ENCODE data around the gene DPCD. TPM values are rescaled to one million over a fixed set of nuclear protein-coding genes. Genes with fewer than 3 reads are reported as not detected.

The DPCD gene
- total and polyA plus RNA-seq, 2 experiments from 2014 or later: 22.5 to 38.1 TPM

GRCh38 chr10:101609481-101609880 is 21.4 kb downstream of the DPCD start (continued):
- TF ChIP-seq ZNF462 (CRISPR knock-in tag; IDR thresholded peaks at IDR 0.05): no peak
- TF ChIP-seq CREB1 (CRISPR knock-in tag; IDR thresholded peaks at IDR 0.05; ENCODE audit: low read depth): no peak

- Histone ChIP-seq H3K36me3 (ENCODE audit: insufficient read depth) (no peaks in the 10 kb centered on the region), H3K27ac (ENCODE audit: low read depth) (no peak overlapping the region), H3K27me3 (ENCODE audit: insufficient read depth) (no peaks in the 10 kb centered on the region), H3K9me2 (ENCODE audit: insufficient read depth) (no peaks in the 10 kb centered on the region), H2AFZ (no peak overlapping the region), H3K4me2 (no peak overlapping the region), H4K20me1 (replicated peaks; ENCODE audit: insufficient read depth) (no peaks in the 10 kb centered on the region), H3K4me3 (no peak overlapping the region), H3F3A (replicated peaks; ENCODE audit: low read depth) (no peaks in the 10 kb centered on the region), H3K79me2 (replicated peaks; ENCODE audit: insufficient read depth) (no peaks in the 10 kb centered on the region), H3K4me1 (ENCODE audit: insufficient read depth) (peaks cover 21% of the 10 kb centered on the region)
- Mint-ChIP-seq H3K9me3 (no peaks in the 10 kb centered on the region), H3K27ac (peak overlapping the region; percentile 72; the same call in 1 of the 2 replicates), H3K27me3 (ENCODE audit: insufficient read depth, low read depth, poor library complexity) (peaks cover 18% of the 10 kb centered on the region), H3K4me3 (no peak overlapping the region), H3K36me3 (ENCODE audit: low read depth) (peaks cover 21% of the 10 kb centered on the region; the same call in 2 of the 3 replicates), H3K4me1 (peaks cover 38% of the 10 kb centered on the region)
- TF ChIP-seq EZH2 (IDR thresholded peaks at IDR 0.05; ENCODE audit: low read depth, unreplicated experiment) (no peak), CREB1 (CRISPR knock-in tag; IDR thresholded peaks at IDR 0.05; ENCODE audit: low read depth) (no peak)
- TF ChIP-seq, protein P1, sequence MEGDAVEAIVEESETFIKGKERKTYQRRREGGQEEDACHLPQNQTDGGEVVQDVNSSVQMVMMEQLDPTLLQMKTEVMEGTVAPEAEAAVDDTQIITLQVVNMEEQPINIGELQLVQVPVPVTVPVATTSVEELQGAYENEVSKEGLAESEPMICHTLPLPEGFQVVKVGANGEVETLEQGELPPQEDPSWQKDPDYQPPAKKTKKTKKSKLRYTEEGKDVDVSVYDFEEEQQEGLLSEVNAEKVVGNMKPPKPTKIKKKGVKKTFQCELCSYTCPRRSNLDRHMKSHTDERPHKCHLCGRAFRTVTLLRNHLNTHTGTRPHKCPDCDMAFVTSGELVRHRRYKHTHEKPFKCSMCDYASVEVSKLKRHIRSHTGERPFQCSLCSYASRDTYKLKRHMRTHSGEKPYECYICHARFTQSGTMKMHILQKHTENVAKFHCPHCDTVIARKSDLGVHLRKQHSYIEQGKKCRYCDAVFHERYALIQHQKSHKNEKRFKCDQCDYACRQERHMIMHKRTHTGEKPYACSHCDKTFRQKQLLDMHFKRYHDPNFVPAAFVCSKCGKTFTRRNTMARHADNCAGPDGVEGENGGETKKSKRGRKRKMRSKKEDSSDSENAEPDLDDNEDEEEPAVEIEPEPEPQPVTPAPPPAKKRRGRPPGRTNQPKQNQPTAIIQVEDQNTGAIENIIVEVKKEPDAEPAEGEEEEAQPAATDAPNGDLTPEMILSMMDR (conservative IDR thresholded peaks at IDR 0.05; ENCODE audit: low read depth in 2 of 2): no peak
- DNase-seq (ENCODE audit: low spot score): no peak
- ATAC-seq: no peak
Measured at GRCh38 chr10:101611096-101611905, 23.2 kb downstream of the DPCD start.

Data from GM23338 (cell line).